Urothelium cell line (cell line): ENCODE results near the gene ADCK2.
"Not testable (repeated sequence)": the region's sequence is repeated elsewhere in the genome, so short reads cannot be mapped to it uniquely, and the experiment has no call there.

Experiments
- DNase-seq: peaks from one replicate; pipeline ENCODE4 v3.0.0; 2011; ENCODE audit warnings: low spot score, mixed read lengths
- FAIRE-seq: peaks from 2 replicates; lab custom pipeline; 2011; peaks lifted over from hg19 to GRCh38; lab: Jason Lieb, UNC

The ADCK2 gene, protein sequence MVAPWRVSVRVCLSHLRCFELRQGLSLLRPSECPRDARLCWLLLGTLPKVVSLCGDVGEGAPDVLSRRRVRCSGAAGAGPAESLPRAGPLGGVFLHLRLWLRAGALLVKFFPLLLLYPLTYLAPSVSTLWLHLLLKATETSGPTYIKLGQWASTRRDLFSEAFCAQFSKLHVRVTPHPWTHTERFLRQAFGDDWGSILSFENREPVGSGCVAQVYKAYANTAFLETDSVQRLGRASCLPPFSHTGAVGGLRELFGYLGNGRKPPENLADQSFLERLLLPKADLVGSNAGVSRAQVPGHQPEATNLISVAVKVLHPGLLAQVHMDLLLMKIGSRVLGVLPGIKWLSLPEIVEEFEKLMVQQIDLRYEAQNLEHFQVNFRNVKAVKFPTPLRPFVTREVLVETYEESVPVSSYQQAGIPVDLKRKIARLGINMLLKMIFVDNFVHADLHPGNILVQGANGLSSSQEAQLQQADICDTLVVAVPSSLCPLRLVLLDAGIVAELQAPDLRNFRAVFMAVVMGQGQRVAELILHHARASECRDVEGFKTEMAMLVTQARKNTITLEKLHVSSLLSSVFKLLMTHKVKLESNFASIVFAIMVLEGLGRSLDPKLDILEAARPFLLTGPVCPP

DNA sequence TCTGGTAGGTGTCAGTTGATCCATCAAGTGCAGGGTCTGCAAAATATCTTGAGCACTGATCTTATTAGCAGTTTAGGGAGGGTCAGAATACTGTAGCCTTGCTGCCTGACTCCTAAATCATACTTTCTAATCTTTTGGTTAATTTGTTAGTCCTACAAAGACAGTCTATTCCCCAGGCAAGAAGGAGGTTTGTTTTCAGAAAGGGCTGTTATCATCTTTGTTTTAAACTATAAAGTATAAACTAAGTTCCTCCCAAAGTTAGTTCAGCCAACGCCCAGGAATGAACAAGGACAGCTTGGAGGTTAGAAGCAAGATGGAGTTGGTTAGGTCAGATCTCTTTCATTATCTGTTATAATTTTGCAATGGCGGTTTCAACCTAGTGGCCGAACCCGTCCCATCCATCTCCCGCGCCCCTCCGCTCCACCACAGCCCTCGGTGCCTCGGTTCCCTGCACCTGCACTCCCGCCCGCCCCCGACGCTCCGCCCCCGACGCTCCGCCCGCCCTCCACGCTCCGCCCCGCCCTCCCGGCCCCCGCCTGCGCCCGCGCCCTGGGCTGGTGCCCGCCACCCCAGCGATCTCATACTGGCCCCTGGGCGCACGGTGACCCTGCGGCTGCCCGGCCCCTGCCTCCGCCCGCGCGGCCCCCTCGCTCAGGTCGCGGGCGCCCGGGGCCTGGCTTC, at the start of gene ADCK2:
TSS of gene ADCK2 (plus strand) at position 564 of the 681 bp plus-strand sequence. CDS start 386 bp downstream, outside the sequence.
- DNase-seq (peak; percentile 87), FAIRE-seq (no peak)

DNA sequence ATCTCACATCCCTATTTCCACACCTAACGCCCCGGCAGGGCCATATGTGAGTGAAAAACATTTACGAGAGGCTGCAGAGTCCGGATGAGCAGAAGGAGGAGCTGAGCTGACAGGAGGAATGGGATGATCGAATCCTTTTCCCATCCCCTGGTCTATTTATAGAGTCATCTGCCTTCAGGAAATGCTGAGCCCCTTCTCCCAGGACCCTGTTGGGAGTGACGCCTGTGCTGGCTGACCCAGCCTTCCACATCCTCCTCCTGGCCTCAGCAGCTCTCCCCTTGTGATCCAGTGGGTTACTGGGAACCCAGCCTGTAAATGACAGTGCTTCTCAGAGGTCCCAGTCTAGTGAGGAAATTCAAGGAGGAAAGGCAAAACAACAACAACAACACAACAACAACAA, 48.8 kb upstream of the ADCK2 start:
- no peak for DNase-seq
- FAIRE-seq = no peak

DNA sequence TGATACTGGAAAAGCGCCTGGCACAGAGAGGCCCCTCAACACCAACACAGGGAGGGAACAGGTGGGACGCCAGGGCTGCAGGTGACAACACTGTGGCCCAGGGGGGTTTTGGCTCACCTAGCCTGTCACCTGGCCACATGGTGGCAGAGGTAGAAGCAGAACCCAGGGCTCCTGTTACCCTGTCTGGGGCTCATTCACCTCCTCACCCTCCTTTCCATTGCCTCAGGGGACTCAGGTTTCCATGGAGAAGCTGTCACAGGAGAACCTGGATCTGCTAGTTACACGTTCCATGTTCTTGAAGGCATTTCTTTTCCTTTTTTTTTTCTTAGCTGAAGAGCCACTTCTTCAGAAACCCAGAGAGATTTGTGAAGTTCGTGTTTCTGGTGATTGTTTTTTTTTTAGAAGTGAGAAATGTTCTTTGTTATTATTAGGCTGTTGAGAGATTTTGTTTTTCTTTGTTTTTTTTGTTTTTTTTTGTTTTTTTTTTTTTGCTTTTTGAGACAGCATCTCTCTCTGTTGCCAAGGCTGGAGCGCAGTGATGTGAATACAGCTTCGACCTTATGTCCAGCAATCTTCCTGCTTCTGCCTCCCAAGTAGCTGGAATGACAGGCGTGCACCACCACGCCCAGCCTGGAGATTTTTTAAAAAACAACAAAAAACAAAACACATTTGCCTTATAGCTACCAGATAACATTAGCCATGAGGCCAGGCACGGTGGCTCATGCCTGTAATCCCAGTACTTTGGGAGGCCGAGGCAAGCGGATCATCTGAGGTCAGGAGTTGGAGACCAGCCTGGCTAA, 48.2 kb upstream of the ADCK2 start:
- no peak for FAIRE-seq
- DNase-seq = no peak

DNA sequence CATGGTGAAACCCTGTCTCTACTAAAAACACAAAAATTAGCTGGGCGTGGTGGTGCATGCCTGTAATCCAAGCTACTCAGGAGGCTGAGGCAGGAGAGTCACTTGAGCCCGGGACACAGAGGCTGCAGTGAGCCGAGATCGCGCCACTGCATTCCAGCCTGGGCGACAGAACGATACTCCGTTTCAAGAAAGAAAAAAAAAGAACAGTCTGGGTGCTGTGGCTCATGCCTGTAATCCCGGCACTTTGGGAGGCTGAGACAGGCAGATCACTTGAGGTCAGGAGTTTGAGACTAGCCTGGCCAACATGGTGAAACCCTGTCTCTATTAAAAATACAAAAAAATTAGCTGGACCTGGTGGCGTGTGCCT, 47.6 kb upstream of the ADCK2 start:
- not testable (repeated sequence) for FAIRE-seq, DNase-seq

DNA sequence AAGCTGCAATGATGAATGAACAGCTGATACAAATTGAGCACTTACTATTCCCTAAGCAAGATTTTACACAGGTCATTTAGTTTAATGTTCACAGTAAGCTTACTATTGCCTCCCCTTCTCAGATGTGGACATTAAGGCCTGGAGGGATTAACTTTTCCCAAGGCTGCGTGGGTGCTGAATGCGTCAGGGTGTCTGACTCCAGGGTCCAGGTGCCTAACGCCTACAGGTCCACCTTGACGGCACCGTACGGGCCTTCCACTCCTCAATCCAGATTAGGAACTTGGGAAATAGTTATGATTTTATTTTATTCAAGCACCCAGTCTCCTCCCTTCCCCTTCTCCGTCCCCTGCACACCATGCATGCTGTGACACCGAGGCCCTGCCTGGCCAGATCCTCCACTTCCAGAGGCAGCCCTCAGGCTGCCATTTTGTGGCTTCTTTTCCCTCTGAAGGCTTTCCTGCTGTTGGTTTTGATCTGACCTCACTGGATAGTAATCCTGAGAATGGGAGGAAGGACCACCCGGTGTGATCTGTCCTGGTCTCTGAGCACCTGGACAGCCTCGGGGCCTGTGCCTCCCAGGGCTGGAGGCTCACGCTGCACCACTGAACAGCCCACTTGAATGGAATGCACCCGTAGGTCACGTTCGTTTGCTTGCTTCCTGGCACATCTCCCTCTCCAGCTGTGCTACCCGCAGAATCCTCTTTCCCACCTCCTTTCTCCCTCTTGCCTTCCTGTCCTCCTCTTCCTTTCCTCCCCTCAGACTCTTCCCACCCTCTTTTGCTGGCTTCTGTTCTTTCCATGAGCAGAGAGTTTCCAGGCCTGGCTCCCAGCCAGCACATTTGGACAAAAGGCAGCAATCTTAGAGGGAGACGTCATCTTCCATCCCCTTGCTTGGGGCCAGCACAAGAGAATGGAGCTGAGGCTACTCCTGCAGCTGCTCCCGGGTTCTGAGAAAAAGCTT, 46.6 kb upstream of the ADCK2 start:
- FAIRE-seq = no peak
- DNase-seq = peak; percentile 90

DNA sequence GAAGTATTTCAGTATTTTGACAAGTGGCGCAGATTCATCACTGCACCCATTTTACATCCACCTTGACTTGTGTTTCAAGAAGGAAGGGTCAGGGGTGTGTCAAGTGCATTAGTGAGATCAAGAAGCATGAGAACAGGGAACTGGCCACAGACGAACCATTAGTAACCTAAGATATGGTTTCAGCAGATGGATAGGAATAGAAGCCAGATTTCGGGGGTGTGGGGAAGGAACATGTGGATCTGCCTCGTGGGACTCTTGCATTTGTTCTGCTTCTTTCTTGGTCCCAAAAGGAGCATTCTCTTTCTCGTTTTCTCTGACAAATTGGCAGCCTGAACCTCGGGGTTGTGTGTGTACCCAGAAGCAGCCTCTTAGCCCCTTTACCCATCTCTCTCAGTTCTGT, 41.7 kb upstream of the ADCK2 start:
- no peak for DNase-seq
- FAIRE-seq = no peak

DNA sequence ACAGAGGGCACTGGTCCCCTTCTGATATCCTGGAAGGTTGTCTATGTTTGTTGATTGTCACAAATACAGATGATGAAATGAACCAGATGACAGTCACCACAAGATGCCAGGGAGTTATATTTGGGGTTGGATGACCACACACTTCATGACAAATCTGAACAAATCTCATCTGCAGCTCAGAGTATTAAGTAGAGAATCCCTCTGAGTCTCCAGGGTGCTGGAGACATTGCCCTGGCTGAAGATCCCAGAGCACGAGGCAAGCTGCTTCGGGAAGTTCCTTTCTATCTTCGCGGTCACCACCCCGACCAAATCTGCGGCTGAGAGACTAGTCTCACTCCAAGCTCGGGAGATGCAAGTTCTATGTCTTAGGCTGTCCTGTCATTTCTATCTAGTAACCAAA, 41.1 kb upstream of the ADCK2 start:
- FAIRE-seq (no peak), DNase-seq (no peak)

DNA sequence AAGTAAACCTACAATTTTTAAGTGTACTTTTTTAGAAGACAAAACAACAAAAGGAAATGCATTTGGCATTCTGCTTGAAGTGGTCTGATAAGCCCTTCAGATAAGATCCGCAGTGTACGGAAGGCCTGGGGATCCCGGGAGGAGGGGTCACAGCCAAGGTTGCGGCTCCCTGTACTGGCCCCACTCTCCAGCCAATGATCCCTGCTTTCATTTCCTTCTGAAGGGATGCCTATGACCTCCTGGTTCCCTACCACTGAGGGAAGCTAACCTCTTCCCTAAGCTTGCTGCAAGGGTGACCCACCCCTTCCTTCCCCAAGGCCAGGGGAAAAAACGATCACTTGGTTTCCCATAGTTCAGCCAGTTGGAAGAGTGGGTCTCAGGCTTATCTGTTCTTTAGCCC, 37.4 kb upstream of the ADCK2 start:
- no peak for FAIRE-seq
- no peak for DNase-seq

DNA sequence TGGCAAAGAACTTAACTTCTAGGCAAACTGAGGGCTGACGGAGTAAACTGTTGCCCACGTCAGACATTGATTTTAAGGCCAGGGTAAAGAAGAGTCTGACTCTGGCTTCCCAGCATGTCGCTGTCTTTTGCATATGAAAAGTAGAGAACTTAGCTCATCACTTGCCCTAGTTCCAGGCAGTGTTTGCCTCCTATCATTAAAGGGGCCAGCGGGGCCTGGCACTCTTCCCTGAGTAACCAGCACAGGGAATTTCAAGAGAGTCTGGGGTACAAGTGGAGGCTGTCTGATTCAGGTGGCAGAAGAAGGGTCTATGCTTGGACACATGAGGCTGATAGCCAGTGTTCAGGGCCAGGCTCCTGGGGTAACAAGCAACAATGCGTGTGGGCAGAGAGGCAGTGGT, 36.9 kb upstream of the ADCK2 start:
- FAIRE-seq (no peak), DNase-seq (no peak)

DNA sequence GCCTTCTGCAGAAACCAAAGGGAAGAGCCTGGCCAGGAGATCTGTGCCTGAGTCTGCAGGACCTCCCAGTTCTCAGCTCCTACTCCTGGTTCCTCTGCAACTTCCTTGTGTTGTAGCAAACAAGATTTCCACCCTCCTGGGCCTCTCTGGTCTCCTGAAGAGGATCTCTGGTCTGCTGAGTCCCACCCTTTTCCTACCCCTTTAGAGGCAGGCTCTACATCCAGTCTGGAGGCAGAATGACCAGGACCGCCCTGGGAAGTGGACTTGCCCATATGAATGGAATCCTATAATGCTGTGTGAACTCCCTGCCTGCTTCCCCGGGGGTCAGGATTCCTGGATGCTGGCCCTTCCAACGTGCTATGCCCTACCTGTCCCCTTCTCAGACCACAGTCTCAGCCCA, 35.3 kb upstream of the ADCK2 start:
- FAIRE-seq (no peak), DNase-seq (no peak)

DNA sequence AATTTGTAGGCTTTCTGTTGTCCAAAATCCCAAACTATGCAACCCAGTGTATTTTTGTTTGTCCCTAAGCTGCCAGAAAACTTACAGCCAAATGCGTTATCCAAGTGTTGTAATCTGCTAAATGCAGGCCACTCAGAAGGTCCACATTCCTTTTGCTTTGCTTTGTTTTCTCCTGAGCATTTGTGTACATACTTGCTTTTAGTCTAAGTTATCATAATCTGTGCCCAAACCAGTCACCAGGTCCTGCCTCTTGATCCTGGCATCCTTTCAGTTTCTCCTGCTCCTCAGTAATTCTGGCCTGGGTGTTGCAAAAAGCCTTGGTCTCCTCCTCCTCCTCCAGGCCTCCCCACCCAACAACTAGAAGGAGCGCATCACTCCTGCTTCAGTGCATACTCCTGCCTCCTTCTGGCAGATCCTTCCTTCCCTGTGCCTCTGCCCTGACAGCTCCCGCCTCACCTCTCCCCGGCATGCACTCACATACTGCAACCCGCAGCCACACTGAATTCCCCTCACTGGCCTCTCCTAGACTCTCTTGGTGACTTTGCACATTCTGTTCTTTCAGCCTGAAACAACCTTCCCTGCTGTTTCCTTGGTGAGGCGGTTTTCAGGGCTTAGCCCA, 34.5 kb upstream of the ADCK2 start:
- FAIRE-seq = no peak
- DNase-seq = peak; percentile 25

DNA sequence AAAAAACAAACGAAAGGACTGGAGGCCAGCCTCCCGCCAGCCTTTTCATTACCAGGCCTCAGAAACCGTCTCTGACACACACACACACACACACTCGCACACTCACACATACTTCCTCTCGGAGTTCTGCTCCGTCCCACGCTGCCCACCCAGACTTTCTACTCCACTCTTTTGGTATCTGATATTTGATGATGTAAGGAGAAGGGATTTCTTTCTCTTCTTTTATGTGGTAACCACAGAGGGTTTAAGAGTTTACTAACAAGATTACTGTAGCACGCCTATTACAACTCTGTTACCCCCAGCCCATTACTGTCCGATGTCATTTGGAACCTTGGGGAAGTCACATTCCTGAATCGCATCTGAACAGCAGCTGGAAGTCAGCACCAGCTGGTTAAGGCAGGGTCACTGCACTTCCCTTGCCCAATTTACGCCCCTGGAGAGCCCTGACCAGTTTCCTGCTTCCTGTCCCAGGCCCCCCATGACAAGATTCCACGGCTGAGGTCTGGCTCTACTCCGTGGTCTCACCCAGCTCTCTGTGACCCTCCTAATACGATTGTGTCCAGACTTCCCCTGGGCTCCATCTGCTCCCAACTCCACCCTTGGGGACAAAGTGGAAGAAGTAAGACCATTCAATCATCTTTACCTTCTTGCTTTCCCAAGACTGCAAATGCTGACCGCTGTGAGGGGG, 33.2 kb upstream of the ADCK2 start:
- no peak for DNase-seq

DNA sequence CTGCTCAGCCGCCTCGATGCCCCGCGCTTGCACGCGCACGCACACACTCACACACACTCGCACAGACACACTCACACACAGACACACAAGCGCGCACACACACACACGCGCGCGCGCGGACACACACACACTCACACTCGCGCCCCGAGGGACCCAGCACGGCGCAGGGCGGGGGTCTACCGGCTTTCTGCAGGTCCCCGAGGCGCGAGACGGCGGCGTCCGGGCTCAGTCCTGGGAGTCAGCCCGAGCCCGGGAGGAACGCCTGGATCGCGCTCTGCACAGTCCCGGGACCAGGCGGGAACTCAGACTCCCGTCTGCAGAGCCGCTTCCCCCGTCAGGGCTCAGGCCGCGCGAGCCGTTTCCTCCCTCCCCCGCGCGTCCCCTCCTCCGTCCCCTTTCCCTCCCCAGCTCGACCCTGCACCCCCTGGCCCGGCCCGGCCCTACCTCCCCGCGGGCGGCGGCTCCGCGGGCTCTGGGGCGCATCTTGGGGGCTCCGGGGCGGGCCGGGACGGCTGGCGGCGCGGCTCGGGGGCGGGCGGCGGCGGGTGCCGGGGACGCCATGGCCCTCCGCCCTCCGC, 32.6 kb upstream of the ADCK2 start:
- FAIRE-seq = no peak

More for the DNA sequence above, 33.2 kb upstream of the ADCK2 start:
- peak; percentile 44 for FAIRE-seq

DNA sequence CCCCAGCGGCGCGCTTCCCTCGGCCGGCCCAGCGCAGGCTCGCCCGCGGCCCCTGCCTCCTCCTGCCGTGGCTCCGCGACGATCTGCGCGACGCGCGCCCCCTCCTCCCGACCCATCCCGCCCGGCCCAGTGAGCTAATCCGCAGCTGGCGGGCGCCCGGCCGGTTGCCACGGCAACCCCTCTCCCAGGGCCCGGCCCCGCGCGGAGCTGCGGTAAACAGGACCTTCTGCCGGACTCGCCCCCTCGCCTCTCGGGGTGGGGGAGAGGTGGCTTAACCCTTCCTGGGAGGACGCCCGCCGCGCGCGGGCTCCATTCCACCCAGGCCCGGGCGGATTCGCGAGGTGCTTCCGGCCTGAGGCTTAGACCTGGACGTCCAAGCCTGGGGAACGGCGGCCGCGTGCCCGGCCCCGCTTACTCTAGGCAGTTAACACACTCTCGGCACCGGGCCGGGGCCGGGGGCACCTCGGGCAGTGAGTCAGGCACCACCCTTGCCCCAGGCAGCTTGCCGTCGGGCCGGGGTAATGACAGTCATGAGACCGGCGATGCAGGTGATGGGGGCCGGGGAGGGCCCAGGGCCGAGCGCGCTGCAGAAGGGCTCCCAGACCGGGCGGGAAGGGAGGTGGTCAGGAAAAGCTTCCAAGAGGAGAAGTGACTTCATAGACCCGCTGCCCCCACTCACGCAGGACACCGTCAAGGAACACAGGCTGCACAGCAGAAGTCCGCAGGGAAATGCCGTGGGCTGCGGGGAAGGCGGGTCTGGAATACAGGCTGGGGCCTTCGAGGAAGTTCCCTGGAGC, 31.8 kb upstream of the ADCK2 start, which contains the start of gene DENND2A:
TSS of gene DENND2A (minus strand) at position 87 of the 797 bp plus-strand sequence. CDS start 38,416 bp downstream, outside the sequence.
- peak; percentile 64 for DNase-seq
- no peak for FAIRE-seq

More for the DNA sequence above, 32.6 kb upstream of the ADCK2 start:
- DNase-seq = peak; percentile 51

DNA sequence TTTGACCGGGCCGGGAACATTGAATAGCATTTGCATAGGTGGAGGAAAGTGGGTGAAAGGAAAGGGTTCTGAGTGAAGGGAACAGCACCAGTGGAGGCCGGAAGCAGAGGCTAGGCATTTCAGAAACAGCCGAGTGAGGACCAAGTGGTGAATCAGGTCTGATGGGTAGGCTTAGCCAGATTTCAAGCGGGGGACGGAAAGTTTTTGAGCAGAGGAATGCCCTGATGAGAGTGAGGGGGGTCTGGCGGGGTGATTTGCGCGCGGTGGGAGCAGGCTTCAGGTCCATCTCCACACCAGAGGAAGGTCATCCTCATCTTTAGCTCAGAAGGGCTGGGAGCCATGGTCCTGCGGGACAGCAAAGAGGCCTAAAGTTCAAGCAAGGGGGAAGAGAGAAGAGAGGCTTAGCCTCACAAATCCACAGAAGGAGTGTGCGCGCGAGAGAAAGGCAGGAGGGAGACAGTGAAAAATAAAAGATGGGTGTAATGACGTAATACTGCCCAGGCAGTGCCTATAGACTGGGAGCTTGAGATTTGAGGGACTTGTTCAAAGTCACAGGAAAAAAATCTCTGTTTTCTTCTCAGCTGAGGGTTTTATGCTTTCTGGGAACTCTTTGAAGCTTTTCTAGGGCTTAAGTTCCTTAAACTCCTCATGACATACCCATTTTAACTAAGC, 31.1 kb upstream of the ADCK2 start:
- FAIRE-seq (no peak), DNase-seq (no peak)

DNA sequence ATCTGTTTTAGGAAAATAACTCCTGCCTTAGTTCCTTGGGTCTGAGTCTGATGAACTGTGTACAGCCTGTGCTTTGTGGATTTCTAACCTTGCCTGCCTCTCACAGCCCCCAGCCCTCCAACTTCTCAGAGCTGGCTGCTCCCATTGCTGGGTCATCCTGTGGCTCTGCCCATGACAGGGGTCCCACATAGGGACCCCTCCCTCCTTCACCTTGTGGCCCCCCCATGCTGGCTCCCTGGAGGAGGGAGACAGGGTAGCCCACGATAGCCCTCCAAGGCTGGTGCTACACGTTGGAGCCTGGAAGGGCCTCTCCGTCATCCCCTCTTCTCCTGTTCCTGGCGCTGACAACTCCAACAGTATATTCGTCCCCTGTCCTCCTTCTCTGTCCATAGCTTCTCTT, 29.3 kb upstream of the ADCK2 start:
- no peak for FAIRE-seq
- DNase-seq = no peak

DNA sequence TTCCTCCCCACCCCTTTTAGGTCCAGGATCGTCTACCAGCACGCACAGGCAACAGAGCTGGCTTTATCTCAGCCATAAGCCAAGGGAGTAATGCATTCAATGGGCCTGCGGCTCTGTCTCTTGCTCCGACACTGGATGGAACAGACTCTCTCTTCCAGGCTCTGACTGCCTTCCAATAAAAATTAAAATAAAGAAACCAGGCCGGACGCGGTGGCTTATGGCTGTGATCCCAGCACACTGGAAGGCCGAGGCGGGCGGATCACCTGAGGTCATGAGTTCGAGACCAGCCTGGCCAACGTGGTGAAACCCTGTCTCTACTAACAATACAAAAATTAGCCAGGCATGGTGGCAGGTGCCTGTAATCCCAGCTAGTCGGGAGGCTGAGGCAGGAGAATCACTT, 28.0 kb upstream of the ADCK2 start:
- not testable (repeated sequence) for FAIRE-seq, DNase-seq
